ENCODE results near the gene CPT2.

Gene CPT2

DNA sequence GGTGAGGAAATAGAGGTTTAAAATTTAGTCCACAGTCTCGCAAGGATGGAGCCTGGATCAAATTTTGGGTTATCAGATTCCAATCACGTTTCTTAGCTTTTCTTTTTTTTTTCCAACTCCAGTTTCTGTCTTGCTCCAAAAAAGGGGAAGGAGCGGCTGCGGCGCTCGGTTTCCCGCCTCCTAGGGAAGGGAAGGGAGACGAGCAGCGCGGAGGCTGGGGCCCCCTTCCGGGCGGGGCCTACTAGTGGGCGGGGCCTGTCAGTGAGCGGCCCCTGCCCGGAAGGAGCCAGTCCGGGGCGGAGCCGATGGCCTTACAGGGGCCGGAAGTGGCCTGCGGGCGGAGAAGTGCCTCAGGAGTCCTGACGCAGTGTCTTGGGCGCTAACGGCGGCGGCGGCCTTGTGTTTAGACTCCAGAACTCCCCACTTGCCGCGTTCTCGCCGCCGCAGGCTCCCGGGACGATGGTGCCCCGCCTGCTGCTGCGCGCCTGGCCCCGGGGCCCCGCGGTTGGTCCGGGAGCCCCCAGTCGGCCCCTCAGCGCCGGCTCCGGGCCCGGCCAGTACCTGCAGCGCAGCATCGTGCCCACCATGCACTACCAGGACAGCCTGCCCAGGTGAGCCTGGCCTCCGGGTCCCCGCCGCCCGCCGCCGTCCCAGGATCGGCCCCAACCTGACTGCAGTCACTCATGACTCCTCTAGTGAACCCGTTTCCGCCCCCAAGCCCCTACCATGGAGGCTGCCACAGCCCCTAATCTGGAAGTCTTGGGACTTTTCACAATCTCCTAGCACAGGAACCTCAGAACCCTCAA lies at the start of gene CPT2:
TSS of gene CPT2 (plus strand) at position 340 of the 806 bp plus-strand sequence. CDS start at position 460, 120 bp downstream.
- peak; percentile 87 to 90 for DNase-seq

DNA sequence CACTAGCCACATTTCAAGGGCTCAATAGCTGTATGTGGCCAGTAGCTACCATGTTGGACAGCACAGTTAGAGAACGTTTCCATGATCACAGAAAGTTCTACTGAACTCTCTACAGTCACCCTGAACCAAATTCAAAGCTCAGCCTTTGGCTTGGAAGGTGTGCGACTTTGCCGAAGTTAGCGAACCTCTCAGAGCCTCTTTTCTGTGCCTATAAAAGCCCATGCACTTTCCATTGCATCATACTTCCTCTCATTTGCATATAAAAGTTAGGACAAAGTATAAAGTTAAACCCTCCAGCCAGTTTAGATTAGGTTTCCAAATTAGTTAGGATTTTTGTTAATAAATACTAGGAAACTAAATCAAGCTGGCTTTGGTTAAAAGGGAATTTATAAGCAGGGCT lies 49.5 kb upstream of the CPT2 start:
- DNase-seq, result no peak

DNA sequence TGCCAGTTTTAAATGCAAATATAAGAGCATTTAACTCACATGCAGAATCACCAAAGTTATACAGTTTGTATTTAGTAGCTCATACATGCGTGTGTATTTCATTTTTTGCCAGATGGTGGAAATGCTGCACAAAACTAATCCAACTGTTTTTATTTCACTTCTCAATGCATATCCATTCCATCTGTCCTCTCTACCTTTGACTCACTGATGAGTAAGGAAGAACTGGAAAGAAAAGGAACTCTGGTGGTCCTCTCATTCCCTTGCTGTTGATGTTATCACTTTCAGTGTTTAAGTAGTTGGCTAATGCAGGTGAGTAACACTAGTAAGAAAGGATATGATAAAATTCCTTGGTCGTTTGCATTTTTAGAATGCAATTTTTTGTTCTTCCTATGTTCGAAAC lies 48.5 kb upstream of the CPT2 start:
- DNase-seq, result no peak

DNA sequence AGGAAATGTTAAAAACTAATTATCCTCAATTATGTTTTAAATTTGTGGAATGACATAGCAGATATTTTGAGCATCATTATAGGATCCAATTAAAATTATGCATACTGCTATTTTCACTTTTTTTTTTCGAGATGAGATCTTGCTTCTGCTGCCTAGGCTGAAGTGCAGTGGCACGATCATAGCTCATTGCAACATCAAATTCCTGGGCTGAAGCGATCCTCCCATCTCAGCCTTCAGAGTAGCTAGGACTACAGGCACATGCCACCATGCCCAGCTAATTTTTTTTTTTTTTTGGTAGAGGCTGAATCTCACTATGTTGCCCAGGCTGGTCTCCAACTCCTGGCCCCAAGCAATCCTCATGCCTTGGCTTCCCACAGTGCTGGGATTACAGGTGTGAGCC lies 42.9 kb upstream of the CPT2 start:
- DNase-seq, result no peak

DNA sequence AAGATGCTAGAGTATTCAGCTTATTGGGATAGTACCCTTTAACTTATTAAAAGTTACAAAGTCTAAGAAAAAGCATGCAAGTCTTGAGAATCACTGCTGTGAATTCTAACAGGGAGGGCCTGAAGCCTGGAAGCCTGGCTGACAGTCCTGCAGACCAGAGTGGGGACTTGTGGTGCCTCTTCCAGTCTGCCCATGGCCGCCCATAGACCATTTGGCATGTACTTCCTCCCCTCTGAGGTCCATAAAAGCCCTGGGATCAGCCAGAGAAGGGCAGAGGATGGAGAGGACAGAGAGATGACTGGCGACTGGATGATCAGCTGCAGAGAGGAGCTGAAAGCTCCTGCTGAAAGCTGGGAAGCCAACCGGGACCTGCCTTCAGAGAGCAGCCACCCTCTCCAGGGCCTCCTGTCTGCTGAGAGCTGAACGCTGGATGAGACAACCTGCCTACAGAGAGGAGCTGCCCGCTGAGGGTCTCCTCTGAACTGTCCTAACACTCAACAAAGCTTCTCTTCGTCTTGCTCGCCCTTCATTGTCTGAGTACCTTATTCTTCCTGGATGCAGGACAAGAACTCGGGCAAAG lies 41.7 kb upstream of the CPT2 start:
- DNase-seq, result no peak

DNA sequence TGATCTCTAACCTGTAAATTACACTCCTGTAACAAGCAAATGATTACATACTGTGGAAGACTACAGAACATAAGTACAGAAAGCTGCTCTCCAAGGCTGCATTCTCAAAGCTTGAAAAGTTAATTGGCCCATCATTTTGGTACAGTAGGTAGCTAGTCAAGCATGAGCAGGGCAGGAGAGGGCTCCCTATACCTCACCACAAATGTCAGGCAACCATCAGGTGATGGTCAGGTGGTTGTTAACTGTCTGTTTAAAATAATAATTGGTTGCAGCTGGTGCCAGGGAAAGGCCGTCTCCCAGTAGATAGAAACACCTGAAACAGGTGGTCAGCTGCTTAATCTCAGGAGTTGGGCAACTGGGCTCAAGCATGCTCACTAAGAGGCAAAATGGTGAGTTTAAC lies 41.1 kb upstream of the CPT2 start:
- no peak for DNase-seq

DNA sequence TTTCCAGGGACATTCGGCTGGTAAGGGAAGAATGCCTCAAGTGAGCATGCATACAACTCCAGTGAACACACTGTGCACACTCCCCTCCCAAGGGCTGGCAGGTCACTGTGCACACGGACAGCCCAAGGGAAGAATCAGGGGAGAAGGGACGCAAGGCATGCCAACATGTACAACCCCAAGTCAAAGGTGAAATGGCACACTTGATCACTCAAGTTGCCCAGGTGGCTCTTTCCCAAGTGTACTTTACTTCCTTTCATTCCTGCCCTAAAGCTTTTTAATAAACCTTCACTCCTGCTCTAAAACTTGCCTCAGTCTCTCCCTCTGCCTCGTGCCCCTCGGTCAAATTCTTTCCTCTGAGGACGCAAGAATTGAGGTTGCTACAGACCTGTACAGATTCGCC lies 40.7 kb upstream of the CPT2 start:
- DNase-seq, result no peak

DNA sequence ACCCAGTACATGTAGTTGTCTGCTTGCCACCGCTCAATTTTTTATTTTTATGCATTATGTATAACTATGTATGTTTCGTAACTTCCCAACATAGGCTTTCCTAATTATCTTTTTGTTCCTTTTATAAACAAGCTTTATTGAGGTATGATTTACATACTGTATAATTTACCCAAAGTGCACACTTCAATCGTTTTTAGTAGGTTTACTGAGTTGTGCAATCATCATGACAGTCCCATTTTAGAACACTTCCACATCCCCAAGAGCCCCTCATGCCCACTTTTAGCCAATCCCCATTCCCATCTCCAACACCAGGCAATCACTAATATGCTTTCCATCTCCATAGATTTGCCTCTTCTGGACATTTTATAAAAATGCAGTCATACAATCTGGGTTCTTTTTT lies 39.8 kb upstream of the CPT2 start:
- DNase-seq, result no peak

DNA sequence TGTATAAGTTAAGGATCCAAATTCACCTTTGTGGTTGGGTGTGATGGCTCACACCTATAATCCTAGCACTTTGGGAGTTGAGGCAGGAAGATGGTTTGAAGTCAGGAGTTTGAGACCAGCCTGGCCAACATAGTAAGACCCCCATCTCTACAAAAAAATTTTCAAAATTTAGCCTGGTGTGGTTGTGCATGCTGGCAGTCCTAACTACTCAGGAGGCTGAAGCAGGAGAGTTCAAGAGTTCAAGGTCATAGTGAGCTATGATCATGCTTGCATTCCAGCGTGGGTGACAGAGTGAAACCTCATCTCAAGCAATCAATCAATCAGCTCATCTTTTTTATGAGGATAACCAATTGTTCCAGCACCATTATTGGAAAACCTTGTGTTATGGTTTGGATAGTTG lies 37.7 kb upstream of the CPT2 start:
- no peak for DNase-seq

DNA sequence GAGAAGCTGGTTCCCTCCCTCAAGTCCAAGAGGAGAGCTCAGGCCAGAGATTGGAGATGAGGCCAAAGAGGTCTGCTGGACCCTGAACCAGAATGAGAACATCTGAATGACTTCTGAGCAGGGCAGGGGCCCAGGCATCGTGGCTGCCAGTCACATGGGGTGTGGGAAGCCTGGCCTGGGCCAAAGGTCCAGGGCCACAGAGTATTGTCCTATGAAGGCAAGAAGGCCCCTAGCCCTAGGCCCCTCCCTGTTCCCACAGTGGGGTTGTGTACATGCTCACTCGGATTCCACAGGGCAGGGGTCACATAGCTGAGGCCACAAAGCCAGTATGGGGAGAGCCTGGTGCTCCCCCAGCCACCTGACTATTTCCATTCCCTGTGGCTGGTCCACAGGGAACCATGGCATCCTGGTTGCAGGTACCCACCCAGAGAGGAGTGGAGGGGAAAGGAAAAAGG lies 35.7 kb upstream of the CPT2 start:
- no peak for DNase-seq

DNA sequence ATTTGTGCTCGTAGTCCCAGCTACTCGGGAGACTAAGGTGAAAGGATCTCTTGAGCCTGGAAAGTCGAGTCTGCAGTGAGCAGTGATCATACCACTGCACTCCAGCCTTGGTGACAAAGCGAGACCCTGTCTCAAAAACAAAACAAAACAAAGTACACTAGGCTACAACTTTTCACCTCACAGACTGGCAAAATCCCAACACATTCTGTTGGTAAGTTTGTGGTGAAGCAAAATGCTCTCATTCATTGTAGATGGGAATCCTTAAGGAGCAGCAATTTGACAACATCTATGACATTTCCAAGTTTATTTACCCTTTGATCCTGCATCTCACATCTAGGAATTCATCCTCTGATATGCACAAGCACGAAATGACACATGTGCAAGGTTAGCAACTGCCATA lies 34.0 kb upstream of the CPT2 start:
- DNase-seq, result no peak

DNA sequence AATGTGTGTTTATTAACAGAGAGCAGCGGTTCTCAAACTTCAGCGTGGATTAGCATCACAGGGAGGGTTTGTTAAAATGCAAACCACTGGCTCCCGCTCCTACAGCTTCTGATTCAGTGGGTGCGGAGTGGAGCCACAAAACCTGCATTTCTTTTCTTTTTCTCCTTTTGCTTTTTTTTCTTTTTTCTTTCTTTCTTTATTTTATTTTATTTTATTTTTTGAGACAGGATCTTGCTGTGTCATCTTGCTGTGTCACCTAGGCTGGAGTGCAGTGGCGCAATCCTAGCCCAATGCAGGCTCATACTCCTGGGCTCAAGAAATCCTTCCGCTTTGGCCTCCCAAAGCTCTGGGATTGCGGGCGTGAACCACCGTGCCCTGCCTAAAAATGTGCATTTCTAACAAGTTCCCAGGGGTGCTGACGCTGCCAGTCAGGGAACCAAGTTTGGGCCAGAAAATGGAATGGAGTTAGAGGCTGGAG lies 33.3 kb upstream of the CPT2 start:
- DNase-seq, result no peak

DNA sequence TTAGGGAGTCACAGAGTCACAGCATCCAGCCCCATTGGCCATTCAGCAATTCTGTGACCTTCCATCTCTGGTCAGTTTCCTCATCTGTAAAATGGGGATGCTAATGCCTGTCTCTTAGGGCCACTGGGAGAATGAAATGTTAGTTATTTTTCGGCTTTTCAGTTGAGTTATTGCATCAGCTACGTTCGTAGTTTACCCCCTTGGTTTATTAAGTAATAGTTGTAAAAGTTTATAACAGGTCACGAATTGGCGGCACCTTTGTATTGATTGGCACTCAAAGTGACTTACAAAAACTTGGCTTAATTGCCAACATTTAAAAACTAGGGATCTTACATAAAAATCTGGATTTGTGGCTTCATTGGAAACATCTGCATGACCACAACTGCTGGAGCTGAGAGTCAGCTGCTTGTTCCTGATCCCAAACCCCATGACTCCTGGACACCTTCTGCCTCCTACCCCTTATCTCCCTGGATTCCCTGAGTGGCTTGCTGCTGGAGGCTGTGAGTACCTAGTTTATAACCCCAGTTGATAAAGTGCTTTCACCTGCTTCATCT lies 31.1 kb upstream of the CPT2 start:
- DNase-seq, result no peak

DNA sequence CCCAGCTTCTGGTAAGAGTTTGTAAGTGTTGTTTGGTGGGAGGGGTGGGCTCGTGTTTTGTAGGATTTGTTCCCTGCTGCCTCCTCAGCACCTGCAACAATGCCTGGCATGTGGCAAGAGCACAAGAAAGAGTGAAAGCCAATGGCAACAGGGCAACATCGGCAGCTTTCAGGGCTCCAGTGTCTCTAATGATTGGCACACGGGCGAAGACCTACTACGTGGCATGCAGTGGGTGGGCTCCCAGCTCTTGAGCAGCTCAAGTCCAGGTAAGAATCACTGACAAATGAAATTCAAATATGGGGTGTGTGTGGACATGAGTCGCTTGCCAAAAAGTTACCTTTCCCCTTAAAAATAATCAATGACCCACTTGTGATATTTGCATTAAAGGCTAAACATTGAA lies 30.3 kb upstream of the CPT2 start:
- no peak for DNase-seq

DNA sequence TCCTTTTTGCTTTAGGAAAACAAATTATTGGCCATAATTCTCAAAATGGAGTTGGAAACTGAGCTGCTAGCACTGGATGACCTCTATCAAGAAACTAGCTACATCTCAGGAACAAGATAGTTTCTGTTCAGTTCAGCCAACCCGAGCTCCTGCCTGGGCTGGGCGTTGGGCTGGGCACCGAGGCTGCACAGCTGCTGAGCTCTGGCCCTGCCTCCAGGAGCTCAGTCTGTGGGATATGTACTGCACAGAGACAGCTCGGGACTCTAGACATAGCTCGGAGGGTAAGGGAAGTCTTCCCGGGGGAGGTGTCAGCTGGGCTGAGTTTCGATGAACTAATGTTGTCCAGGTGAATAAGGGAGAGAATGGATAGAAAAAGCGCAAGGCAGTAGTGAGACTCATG lies 29.7 kb upstream of the CPT2 start:
- DNase-seq, result no peak

DNA sequence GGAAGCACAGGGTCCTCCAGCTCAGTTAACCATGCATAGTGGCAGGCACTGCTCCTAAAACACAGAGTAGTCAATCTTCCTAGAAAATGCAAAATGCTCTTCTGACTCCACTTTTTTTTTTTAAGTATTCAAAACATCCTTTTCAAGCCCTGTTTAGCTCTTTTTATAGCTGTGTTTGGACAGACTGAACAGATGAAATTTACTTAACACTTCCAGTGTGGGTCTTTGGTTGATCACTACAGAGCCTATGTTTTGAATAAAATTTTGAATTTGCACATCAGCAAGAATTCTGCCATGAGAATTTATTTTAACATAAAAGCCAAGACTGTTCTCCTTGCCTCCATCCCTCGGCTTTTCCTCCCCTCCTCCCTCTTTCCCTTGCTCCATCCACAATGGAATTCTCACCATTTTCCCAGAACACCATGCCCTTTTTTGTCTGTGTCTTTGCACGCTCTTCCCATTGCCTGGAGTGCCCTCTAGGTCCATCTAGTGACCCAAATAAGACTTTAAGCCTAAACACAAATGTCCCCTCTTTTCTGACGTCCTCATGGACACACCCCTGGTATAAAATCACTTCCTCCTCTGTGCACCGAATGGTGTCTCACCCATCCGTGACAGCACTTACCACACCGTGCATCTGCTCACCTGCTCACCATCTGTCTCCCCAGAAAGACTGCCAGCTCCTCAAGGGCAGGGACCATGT lies 24.0 kb upstream of the CPT2 start:
- DNase-seq, result no peak

DNA sequence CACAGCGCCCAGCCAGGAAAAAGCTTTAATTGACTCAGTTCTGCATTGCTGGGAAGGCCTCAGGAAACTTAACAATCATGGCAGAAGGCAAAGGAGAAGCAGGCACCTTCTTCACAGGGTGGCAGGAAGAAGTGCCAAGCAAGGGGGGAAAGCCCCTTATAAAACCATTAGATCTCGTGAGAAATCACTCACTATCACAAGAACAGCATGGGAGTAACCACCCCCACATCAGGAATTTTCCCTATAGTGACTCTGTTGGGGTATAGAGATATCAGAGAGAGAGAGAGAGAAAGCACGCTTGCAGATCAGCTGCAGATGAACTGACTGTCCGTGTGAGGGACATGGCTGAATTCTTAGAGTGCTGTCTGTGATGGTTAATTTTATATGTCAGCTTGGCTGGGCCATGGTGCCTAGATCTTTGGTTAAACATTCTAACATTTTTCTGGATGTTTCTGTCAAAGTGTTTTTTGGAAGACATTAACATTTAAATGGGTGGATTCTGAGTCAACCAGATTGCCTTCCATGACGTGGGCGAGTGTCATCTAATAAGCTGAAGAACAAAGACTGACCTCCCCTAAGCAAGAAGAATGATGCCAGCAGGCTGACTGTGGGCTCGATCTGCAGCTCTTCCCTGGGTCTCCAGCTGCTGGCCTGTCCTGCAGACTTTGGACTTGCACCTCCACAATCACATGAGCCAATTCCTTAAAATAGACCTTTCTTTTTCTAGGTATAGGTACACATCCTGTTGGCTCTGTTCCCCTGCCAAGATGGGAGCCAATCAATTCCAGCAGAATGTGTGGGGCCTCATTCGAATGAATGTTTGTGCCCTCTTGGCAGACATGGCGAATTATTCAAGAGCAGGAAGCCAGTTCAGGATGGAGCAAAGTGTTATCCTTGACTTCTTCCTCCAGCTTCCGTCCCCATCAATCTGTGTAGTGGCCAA lies 21.4 kb upstream of the CPT2 start:
- no peak for DNase-seq

DNA sequence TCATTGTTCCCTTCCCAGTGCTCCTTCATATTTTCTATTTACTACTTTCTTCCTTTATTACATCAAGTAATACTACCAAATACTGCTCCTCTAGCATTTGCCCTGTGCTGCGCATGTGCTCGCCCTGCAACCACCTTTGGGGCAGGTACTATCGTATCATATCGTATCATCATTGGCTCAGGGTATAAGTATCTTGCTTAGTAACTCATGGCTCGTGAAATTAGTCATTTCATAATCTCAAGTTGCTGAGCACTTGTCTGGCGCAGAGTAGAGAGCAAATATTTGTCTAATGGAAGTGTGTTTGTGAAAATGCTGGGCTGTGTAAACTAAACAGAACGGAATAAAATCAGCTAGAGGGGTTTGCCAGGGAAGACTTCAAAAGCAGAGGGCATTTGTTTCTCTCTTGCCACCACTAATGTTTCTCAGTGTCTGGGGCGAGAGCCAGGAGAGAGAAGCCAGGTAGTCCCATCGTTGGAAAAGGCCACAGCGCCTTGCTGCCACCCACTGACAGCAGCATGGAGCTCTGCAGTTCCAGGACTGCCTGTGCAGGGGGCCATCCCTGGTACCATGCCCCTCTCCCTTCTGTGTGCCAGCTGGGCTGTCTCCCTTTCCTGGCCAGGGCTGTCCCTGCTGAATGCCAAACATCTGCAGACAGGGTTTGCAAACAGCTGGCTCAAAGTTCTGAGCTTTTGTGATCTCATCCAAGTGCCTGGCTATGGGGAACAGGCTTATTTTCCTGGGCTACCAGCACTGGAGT lies 20.0 kb upstream of the CPT2 start:
- no peak for DNase-seq

DNA sequence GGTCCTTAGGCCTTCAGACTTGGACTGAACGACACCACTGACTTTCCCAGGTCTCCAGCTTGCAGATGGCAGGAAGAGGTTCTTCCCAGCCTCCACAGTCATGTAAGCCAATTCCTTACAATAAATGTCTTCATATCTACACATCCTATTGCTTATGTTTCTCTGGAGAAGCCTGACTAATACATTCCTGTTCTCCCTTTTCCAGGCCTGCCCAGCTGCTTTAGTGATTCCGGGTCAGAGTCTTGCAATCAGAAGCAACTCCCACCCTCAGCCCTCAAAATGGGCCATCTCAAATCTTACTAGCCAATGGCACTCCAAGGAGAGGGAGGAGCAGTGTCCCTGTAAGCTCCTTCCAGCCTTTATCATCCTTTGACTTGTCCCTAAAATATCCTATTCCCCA lies 16.4 kb upstream of the CPT2 start:
- no peak for DNase-seq

DNA sequence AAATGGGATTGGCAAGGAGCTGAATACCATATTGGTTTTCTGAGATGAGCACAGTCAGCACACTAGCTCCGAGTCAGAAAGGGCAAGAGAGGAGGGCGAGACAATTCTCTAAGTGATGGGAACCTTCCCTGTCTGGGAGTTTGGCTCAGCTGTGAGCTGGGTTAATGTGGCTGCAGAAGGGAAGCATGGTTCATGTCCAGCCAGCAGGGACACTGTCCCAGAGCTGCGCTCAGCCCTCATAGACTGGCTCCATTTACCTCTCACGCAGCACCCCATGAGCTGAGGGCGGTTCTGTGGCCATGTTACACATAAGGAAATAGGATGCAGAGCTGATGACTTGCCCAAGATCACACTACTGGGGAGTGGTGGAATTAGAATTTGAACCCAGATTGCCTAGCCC lies 15.7 kb upstream of the CPT2 start:
- DNase-seq, result no peak

DNA sequence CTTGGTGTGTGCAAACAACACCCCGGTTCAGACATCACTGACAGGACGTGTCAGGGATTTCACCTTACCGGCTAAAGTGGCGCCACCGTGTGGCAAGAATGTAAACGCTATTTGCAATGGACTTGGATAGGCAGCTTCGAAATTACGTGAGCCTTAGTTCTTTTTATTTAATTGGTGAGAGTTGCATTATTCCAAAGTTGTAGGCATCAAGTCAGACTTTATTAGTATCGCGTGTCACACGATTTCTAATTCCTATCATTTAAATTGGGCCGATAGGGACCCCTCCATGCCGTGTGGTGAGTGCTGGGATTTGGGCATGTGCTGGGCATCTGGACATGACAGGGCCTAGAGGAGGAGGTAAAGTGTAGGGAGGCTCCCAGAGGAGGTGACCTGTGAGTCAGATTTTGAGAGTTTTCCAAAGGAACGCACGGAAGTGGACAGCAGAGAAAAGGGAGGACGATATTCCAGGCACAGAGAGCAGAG lies 14.5 kb upstream of the CPT2 start:
- DNase-seq, result peak; percentile 67 to 78

DNA sequence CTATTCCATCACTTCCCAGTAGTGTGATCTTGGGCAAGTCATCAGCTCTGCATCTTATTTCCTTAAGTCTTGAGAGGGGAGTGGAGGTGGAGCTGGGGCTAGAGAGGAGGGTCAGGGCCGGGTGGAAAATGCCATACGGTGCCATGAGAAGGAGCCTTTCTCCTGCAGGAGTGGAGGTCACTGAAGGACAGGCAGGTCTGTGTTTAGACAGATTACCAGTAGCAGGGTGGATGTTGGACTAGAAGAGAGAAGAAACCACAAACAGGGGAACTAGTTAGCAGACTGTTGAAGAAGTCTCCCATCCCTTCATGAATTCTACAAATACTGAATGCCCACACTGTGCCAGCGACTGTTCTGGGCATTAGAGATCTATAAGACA lies 13.9 kb upstream of the CPT2 start:
- DNase-seq, result no peak

Data from stimulated activated CD4-positive, alpha-beta T cell treated with anti-CD3 and anti-CD28 coated beads, Interleukin-4, amount 100 ng/mL, for 4 hours (primary cell).